ENCODE data around the gene EFNB3. TPM values are rescaled to one million over a fixed set of nuclear protein-coding genes. Genes with fewer than 3 reads are reported as not detected.

EFNB3 gene
- total RNA-seq, 1 donor, result 0.43 TPM

DNA sequence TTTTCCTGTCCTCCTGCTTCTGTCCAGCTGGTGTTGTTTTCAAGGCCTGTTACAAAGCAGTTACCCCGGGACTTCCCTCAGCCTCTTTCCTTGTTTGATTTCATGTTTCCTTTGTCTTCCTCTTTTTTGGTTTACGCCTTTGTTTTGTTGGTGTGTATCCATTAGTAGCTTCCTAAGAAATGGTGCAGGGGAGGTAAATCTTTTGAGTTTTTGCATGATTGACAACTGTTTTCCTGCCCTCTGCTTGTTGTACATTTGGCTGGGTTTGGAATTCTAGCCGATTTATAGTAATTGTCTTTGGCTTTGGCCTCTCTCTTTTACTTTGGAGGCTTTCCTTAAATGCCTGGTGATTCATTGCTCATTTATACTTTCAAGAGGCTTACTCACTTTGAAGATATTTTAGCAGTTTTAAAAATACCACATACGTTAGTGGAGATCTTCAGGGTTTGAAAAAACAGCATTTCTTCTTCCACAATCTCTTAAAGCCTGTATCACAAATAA, 45.4 kb downstream of the EFNB3 start:
- TF ChIP-seq, protein P1, sequence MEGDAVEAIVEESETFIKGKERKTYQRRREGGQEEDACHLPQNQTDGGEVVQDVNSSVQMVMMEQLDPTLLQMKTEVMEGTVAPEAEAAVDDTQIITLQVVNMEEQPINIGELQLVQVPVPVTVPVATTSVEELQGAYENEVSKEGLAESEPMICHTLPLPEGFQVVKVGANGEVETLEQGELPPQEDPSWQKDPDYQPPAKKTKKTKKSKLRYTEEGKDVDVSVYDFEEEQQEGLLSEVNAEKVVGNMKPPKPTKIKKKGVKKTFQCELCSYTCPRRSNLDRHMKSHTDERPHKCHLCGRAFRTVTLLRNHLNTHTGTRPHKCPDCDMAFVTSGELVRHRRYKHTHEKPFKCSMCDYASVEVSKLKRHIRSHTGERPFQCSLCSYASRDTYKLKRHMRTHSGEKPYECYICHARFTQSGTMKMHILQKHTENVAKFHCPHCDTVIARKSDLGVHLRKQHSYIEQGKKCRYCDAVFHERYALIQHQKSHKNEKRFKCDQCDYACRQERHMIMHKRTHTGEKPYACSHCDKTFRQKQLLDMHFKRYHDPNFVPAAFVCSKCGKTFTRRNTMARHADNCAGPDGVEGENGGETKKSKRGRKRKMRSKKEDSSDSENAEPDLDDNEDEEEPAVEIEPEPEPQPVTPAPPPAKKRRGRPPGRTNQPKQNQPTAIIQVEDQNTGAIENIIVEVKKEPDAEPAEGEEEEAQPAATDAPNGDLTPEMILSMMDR (IDR thresholded peaks at IDR 0.05; ENCODE audit: insufficient read depth, low read depth, low read length), result no peak
- DNase-seq (ENCODE audit: low read depth), result peak; percentile 85
- H3K4me3 ChIP-seq (ENCODE audit: low read depth, low read length), result no peak overlapping the region

GRCh38 chr17:7754656-7755055, 49.7 kb downstream of the EFNB3 start:
- no peak for DNase-seq (ENCODE audit: low read depth)
- H3K4me3 ChIP-seq (ENCODE audit: low read depth, low read length), result no peak overlapping the region
- TF ChIP-seq, protein P1 (IDR thresholded peaks at IDR 0.05; ENCODE audit: insufficient read depth, low read depth, low read length), result no peak

DNA sequence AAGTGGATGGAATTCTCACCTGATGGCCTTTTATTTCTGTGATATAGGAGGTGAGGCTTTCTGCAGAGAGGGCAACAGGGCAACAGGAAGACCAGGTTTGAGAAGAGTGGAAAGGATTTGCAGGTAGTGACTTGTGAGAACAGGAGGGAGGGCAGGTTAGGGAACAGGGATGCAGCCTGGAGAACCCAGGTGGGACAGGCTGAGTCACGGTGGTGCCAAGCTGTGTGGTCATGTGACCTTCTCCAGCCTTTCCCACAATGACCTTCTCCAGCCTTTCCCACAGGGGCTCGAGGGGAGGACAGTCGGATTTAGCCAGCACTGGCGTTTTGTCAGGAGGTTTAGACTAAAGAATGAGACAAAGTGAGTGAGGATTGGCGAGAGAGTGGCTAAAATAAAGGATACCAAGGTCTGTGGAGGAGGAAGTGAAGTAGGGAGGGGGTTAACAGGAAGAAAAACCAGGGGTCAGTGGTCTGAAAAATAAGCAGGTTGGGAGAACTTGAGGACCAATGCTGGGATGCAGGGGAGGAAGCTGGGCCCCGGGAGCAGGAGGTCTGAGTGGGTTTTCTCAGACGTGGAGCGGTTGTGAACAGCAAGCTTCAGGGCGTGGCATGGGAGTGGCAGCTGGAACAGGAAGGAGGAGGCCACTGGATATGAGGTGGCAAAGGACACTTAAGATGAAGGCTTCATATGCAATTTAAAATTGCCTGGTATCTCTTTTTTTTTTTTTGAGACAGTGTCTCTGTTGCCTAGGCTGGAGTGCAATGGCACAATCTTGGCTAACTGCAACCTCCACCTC, 50.3 kb downstream of the EFNB3 start:
- TF ChIP-seq, protein P1 (IDR thresholded peaks at IDR 0.05; ENCODE audit: insufficient read depth, low read depth, low read length), result no peak
- no peak for DNase-seq (ENCODE audit: low read depth)
- no peak overlapping the region for H3K4me3 ChIP-seq (ENCODE audit: low read depth, low read length)

DNA sequence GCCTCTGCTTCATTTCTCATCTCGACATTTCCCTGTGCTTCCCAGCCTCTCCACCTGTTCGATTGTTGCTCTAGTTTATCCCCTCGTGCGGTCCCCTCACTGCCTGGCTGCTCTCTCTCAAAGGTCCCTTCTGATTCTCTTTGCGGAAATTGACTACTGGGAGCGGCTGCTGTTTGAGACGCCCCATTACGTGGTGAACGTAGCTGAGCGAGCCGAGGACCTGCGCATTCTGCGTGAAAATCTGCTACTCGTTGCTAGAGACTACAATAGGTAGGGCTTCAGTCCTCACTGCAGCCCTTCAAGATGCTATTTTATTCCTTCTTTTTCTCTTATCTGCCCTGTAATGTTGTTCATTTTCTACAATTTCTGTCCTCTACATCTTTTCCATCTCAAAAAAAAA, 52.0 kb downstream of the EFNB3 start:
- no peak for DNase-seq (ENCODE audit: low read depth)
- H3K4me3 ChIP-seq (ENCODE audit: low read depth, low read length), result no peak overlapping the region
- TF ChIP-seq, protein P1 (IDR thresholded peaks at IDR 0.05; ENCODE audit: insufficient read depth, low read depth, low read length), result no peak

Other genes starting within 250 kb of the EFNB3 start
- 30.0 and 37.1 TPM in 2 replicates for gene ZBTB4, start 225.6 kb upstream of the EFNB3 start, total RNA-seq
- not detected in 2 replicates for gene SLC35G6, start 223.8 kb upstream of the EFNB3 start, total RNA-seq
- gene POLR2A, start 220.8 kb upstream of the EFNB3 start, total RNA-seq, result 118 and 127 TPM in 2 replicates
- gene TNFSF12, start 156.1 kb upstream of the EFNB3 start, total RNA-seq, result 11.7 and 14.5 TPM in 2 replicates
- 0.43 and 0.64 TPM in 2 replicates for gene TNFSF13, start 146.5 kb upstream of the EFNB3 start, total RNA-seq
- 69.9 and 75.1 TPM in 2 replicates for gene SENP3, start 143.3 kb upstream of the EFNB3 start, total RNA-seq
- gene CD68, start 125.6 kb upstream of the EFNB3 start, total RNA-seq, result 9.1 and 9.7 TPM in 2 replicates
- gene MPDU1, start 121.3 kb upstream of the EFNB3 start, total RNA-seq, result 70.5 and 101 TPM in 2 replicates
- gene SOX15, start 115.1 kb upstream of the EFNB3 start, total RNA-seq, result under 0.01 and 0.64 TPM in 2 replicates
- gene FXR2, start 90.3 kb upstream of the EFNB3 start, total RNA-seq, result 37.4 and 39.7 TPM in 2 replicates
- 23.3 and 37.0 TPM in 2 replicates for gene SAT2, start 77.4 kb upstream of the EFNB3 start, total RNA-seq
- gene SHBG, start 75.1 kb upstream of the EFNB3 start, total RNA-seq, result 0.64 and 0.86 TPM in 2 replicates
- gene ATP1B2, start 54.3 kb upstream of the EFNB3 start, total RNA-seq, result not detected in 2 replicates
- gene TP53, start 17.7 kb upstream of the EFNB3 start, total RNA-seq, result 50.6 and 79.5 TPM in 2 replicates
- 5.2 and 6.0 TPM in 2 replicates for gene WRAP53, start 16.7 kb upstream of the EFNB3 start, total RNA-seq
- under 0.01 and 0.43 TPM in 2 replicates for gene DNAH2, start 12.5 kb downstream of the EFNB3 start, total RNA-seq
- gene KDM6B, start 129.0 kb downstream of the EFNB3 start, total RNA-seq, result 3.0 and 5.8 TPM in 2 replicates
- gene TMEM88, start 149.9 kb downstream of the EFNB3 start, total RNA-seq, result 0.43 and 1.3 TPM in 2 replicates
- 55.3 and 73.1 TPM in 2 replicates for gene NAA38, start 152.4 kb downstream of the EFNB3 start, total RNA-seq
- 6.4 and 11.2 TPM in 2 replicates for gene CYB5D1, start 152.8 kb downstream of the EFNB3 start, total RNA-seq
- gene CHD3, start 183.6 kb downstream of the EFNB3 start, total RNA-seq, result 103 and 111 TPM in 2 replicates
- gene RNF227, start 211.1 kb downstream of the EFNB3 start, total RNA-seq, result 2.2 and 4.2 TPM in 2 replicates
- 1.3 and 1.7 TPM in 2 replicates for gene KCNAB3, start 224.7 kb downstream of the EFNB3 start, total RNA-seq
- gene TRAPPC1, start 226.7 kb downstream of the EFNB3 start, total RNA-seq, result 42.7 and 47.4 TPM in 2 replicates
- 21.3 and 25.5 TPM in 2 replicates for gene CNTROB, start 227.0 kb downstream of the EFNB3 start, total RNA-seq